C4-2B (cell line): ENCODE results near the gene CEP192.

ENCODE experiments used
- ZFX ChIP-seq: fragments of 450-650 bp; IDR thresholded peaks from 2 replicates; pipeline ENCODE4 v1.6.1; 2017
- TF ChIP-seq, protein P1 (sequence below): fragments of 450-650 bp; conservative IDR thresholded peaks from 2 replicates; pipeline ENCODE4 v1.5.1; 2017; ENCODE audit warnings: mild to moderate bottlenecking

DNA sequence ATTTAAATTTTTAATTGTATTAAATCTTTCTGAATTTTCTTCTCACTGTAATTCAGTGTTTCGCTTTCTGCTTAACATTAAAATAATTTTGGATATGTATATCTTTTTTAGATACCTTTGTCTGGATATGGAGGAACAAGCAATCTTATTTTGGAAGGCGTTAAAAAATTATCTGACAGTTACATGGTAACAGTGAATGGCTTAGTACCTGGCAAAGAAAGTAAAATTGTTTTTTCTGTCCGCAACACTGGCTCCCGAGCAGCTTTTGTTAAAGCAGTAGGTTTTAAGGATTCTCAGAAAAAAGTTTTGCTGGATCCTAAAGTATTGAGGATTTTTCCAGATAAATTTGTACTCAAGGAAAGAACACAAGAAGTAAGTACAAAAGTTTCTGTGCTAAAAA, 95.7 kb downstream of the CEP192 start:
- TF ChIP-seq, protein P1, sequence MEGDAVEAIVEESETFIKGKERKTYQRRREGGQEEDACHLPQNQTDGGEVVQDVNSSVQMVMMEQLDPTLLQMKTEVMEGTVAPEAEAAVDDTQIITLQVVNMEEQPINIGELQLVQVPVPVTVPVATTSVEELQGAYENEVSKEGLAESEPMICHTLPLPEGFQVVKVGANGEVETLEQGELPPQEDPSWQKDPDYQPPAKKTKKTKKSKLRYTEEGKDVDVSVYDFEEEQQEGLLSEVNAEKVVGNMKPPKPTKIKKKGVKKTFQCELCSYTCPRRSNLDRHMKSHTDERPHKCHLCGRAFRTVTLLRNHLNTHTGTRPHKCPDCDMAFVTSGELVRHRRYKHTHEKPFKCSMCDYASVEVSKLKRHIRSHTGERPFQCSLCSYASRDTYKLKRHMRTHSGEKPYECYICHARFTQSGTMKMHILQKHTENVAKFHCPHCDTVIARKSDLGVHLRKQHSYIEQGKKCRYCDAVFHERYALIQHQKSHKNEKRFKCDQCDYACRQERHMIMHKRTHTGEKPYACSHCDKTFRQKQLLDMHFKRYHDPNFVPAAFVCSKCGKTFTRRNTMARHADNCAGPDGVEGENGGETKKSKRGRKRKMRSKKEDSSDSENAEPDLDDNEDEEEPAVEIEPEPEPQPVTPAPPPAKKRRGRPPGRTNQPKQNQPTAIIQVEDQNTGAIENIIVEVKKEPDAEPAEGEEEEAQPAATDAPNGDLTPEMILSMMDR, result no peak
- no peak for TF ChIP-seq ZFX
